NCI-H1105 treated with DMSO at 0.1 percent for 48 hours (cell line): ENCODE results near the gene PRR14.

ENCODE experiments used
- DNase-seq: peaks from one replicate; lab custom pipeline; 2025; lab: John Stamatoyannopoulos, UW

PRR14 gene

GRCh38 chr16:30659507-30660423, 9.0 kb downstream of the PRR14 start:
- DNase-seq, result no peak

- DNase-seq, result no peak
Measured at GRCh38 chr16:30660424-30661261, 9.9 kb downstream of the PRR14 start.

- DNase-seq, result no peak
Measured at GRCh38 chr16:30662449-30662848, 11.7 kb downstream of the PRR14 start.

- no peak for DNase-seq
Measured at GRCh38 chr16:30663038-30663437, 12.3 kb downstream of the PRR14 start.

GRCh38 chr16:30663820-30664219, 13.1 kb downstream of the PRR14 start:
- DNase-seq, result no peak

GRCh38 chr16:30664616-30665109, 13.9 kb downstream of the PRR14 start:
- DNase-seq, result no peak

GRCh38 chr16:30665155-30665829, 14.5 kb downstream of the PRR14 start:
- DNase-seq, result no peak

- DNase-seq, result no peak
Measured at GRCh38 chr16:30665830-30666190, 15.1 kb downstream of the PRR14 start.

GRCh38 chr16:30666681-30667080, 15.9 kb downstream of the PRR14 start:
- no peak for DNase-seq

GRCh38 chr16:30667361-30667905, 16.7 kb downstream of the PRR14 start:
- no peak for DNase-seq

- no peak for DNase-seq
Measured at GRCh38 chr16:30668393-30668792, 17.6 kb downstream of the PRR14 start.

GRCh38 chr16:30669026-30669902, 18.5 kb downstream of the PRR14 start:
- no peak for DNase-seq

- no peak for DNase-seq
Measured at GRCh38 chr16:30669903-30670824, 19.4 kb downstream of the PRR14 start.

GRCh38 chr16:30675143-30675542, 24.4 kb downstream of the PRR14 start:
- DNase-seq, result no peak

GRCh38 chr16:30677931-30678585, 27.3 kb downstream of the PRR14 start:
- no peak for DNase-seq

- no peak for DNase-seq
Measured at GRCh38 chr16:30678586-30678970, 27.8 kb downstream of the PRR14 start.

GRCh38 chr16:30680326-30680725, 29.6 kb downstream of the PRR14 start:
- no peak for DNase-seq

- no peak for DNase-seq
Measured at GRCh38 chr16:30688701-30689100, 37.9 kb downstream of the PRR14 start.

GRCh38 chr16:30691907-30692306, 41.1 kb downstream of the PRR14 start:
- no peak for DNase-seq
